Neural progenitor cell (in vitro differentiated cells): ENCODE results near the gene SIRT5.

Source experiments
- CTCF ChIP-seq: fragments of 200-600 bp; sonication (generic); IDR thresholded peaks from 2 replicates; pipeline ENCODE4 v1.5.1; 2017; ENCODE audit warnings: antibody characterized with exemption, mild to moderate bottlenecking
- EZH2 ChIP-seq: fragments of 200-600 bp; sonication (generic); IDR thresholded peaks from 2 replicates; pipeline ENCODE4 v1.6.1; 2017; ENCODE audit warnings: antibody characterized with exemption, mild to moderate bottlenecking, moderate library complexity
- EZH2phosphoT487 ChIP-seq: fragments of 200-600 bp; sonication (generic); IDR thresholded peaks from 2 replicates; pipeline ENCODE4 v1.6.1; 2017; ENCODE audit warnings: antibody characterized with exemption

- TF ChIP-seq CTCF (no peak), EZH2phosphoT487 (no peak), EZH2 (no peak)
Measured at GRCh38 chr6:13544454-13545186, 29.8 kb upstream of the SIRT5 start.
